ENCODE data around the gene SOAT2.

- TF ChIP-seq, protein P1, sequence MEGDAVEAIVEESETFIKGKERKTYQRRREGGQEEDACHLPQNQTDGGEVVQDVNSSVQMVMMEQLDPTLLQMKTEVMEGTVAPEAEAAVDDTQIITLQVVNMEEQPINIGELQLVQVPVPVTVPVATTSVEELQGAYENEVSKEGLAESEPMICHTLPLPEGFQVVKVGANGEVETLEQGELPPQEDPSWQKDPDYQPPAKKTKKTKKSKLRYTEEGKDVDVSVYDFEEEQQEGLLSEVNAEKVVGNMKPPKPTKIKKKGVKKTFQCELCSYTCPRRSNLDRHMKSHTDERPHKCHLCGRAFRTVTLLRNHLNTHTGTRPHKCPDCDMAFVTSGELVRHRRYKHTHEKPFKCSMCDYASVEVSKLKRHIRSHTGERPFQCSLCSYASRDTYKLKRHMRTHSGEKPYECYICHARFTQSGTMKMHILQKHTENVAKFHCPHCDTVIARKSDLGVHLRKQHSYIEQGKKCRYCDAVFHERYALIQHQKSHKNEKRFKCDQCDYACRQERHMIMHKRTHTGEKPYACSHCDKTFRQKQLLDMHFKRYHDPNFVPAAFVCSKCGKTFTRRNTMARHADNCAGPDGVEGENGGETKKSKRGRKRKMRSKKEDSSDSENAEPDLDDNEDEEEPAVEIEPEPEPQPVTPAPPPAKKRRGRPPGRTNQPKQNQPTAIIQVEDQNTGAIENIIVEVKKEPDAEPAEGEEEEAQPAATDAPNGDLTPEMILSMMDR (IDR thresholded peaks at IDR 0.05): no peak
- no peak for TF ChIP-seq EZH2 (IDR thresholded peaks at IDR 0.05)
- TF ChIP-seq EZH2phosphoT487 (IDR thresholded peaks at IDR 0.05): no peak
Measured at GRCh38 chr12:53100466-53101151, 2.7 kb upstream of the SOAT2 start.
